HG03095 (cell line): ENCODE results near the gene SELENOM.
"Not testable (repeated sequence)": the region's sequence is repeated elsewhere in the genome, so short reads cannot be mapped to it uniquely, and the experiment has no call there.

Experiments
- ATAC-seq: cut with Tn5 transposase; IDR thresholded peaks from one replicate; pipeline ENCODE4 v1.9.1; 2021; ENCODE audit warnings: moderate library complexity; ENCODE audit not compliant: unreplicated experiment

The SELENOM gene

GRCh38 chr22:31106001-31106571, 1.3 kb downstream of the SELENOM start:
- ATAC-seq: no peak

GRCh38 chr22:31105282-31105929, 2.0 kb downstream of the SELENOM start:
- ATAC-seq: no peak

GRCh38 chr22:31104869-31105268, 2.5 kb downstream of the SELENOM start:
- ATAC-seq: no peak

GRCh38 chr22:31103899-31104694, 3.3 kb downstream of the SELENOM start:
- ATAC-seq: no peak

- ATAC-seq: no peak
Measured at GRCh38 chr22:31103111-31103510, 4.3 kb downstream of the SELENOM start.

- no peak for ATAC-seq
Measured at GRCh38 chr22:31102441-31103081, 4.8 kb downstream of the SELENOM start.

GRCh38 chr22:31100762-31101525, 6.4 kb downstream of the SELENOM start:
- no peak for ATAC-seq

- ATAC-seq: no peak
Measured at GRCh38 chr22:31099841-31100761, 7.3 kb downstream of the SELENOM start.

- ATAC-seq: no peak
Measured at GRCh38 chr22:31099386-31099785, 8.0 kb downstream of the SELENOM start.

GRCh38 chr22:31098632-31099110, 8.7 kb downstream of the SELENOM start:
- no peak for ATAC-seq

GRCh38 chr22:31097941-31098631, 9.3 kb downstream of the SELENOM start:
- ATAC-seq: no peak

GRCh38 chr22:31097539-31097938, 9.8 kb downstream of the SELENOM start:
- ATAC-seq: not testable (repeated sequence)

- ATAC-seq: no peak
Measured at GRCh38 chr22:31096657-31097279, 10.6 kb downstream of the SELENOM start.

GRCh38 chr22:31095637-31096249, 11.6 kb downstream of the SELENOM start:
- ATAC-seq: no peak

- ATAC-seq: no peak
Measured at GRCh38 chr22:31094741-31095140, 12.6 kb downstream of the SELENOM start.

- no peak for ATAC-seq
Measured at GRCh38 chr22:31094021-31094551, 13.3 kb downstream of the SELENOM start.

- no peak for ATAC-seq
Measured at GRCh38 chr22:31093086-31093850, 14.1 kb downstream of the SELENOM start.
